NCI-H82 (cell line): Measurements from ENCODE around the gene HSPA6.
"Not testable (repeated sequence)": the region's sequence is repeated elsewhere in the genome, so short reads cannot be mapped to it uniquely, and the experiment has no call there.

Source experiments
- DNase-seq: peaks from one replicate; lab custom pipeline; 2025; lab: John Stamatoyannopoulos, UW

Gene HSPA6

GRCh38 chr1:161532644-161533567 is 8.6 kb downstream of the HSPA6 start:
- not testable (repeated sequence) for DNase-seq

GRCh38 chr1:161537068-161537669 is 12.8 kb downstream of the HSPA6 start:
- DNase-seq = not testable (repeated sequence)

DNA sequence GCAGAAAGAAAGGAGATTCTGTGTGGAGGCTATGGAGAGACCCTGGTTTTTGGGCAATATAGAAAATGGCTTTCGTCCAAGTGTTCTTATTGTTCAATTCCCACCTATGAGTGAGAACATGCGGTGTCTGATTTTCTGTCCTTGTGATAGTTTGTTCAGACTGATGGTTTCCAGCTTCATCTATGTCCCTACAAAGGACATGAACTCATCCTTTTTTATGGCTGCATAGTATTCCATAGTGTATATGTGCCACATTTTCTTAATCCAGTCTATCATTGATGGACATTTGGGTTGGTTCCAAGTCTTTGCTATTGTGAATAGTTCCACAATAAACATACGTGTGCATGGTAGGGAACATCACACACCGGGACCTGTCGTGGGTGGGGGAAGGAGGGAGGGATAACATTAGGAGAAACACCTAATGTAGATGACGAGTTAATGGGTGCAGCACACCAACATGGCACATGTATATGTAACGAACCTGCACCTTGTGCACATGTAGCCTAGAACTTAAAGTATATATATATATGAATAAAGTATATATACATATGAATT is 14.7 kb downstream of the HSPA6 start:
- not testable (repeated sequence) for DNase-seq

GRCh38 chr1:161539731-161540569 is 15.6 kb downstream of the HSPA6 start:
- peak; percentile 92 for DNase-seq

- DNase-seq = not testable (repeated sequence)
Observed at GRCh38 chr1:161540570-161540960, 16.2 kb downstream of the HSPA6 start.

DNA sequence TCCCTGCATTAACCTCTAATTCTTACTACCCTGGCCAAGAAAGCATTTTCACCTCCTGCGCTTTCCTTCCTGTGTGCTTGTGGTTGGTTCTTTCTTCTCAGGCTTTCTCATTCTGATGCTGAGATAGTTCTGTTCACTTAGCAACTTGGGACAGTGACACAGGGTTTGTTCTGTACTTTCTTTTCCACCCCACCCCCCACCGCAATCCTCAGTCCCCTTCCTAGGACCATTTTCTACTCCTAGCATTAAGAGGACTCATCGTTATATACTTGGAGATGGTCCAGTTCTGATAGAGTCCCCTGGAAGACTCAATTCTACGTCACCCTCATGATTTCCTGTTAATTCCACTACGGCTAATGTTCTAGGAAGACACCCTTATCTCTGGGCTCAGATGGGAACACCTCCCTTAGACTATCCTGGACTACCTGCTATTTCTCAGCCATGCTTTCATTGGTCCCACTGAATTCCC is 17.8 kb downstream of the HSPA6 start:
- DNase-seq = not testable (repeated sequence)

DNA sequence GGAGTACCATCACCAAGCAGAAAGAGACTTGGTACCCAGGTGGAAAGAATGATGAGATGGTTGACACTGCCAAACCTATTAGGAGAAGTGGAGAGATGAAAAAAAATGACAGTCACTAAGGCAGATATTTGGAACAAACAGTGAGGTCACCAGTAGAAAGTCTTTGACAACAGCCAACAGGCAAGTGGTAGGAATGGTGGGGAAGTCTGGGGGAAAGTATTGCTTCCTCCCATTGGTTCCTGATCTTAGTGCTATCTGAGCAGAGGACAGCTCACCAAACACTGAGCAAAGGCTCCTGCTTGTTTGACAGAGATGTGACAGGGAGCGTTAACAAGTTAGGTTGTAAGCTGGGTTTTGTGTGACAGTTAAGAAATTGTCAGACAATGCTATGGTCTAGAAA is 18.8 kb downstream of the HSPA6 start:
- not testable (repeated sequence) for DNase-seq

GRCh38 chr1:161545005-161545731 is 20.8 kb downstream of the HSPA6 start:
- not testable (repeated sequence) for DNase-seq

- DNase-seq = not testable (repeated sequence)
Observed at GRCh38 chr1:161547995-161548741, 23.8 kb downstream of the HSPA6 start.

GRCh38 chr1:161548749-161549406 is 24.5 kb downstream of the HSPA6 start:
- DNase-seq = not testable (repeated sequence)

- no peak for DNase-seq
Observed at GRCh38 chr1:161549652-161550051, 25.3 kb downstream of the HSPA6 start, which contains the start of gene FCGR3A. Gene FCGR3A, minus strand, starts transcription at chr1:161549818. Its CDS starts 82 bp downstream, at chr1:161549736.

DNA sequence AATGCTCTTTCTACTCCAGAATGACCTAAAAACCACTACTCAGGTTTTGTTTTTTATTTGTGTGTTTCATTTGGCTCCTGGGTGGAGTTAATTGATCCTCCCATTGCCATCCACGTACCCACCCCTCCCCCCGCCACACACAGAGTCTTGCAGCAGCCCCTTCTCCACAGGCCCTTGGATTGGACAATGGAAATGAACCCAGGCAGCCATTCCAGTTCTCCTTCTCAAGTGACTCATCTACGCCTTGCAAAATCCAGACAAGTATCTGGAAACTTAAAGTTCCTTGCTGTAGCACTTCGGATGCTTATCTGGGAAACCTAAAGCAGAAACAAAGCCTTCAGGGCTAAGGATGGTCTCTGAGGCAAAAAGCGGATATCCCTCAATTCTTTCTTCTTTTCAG is 26.6 kb downstream of the HSPA6 start:
- DNase-seq = not testable (repeated sequence)

GRCh38 chr1:161553631-161554030 is 29.3 kb downstream of the HSPA6 start:
- not testable (repeated sequence) for DNase-seq

DNA sequence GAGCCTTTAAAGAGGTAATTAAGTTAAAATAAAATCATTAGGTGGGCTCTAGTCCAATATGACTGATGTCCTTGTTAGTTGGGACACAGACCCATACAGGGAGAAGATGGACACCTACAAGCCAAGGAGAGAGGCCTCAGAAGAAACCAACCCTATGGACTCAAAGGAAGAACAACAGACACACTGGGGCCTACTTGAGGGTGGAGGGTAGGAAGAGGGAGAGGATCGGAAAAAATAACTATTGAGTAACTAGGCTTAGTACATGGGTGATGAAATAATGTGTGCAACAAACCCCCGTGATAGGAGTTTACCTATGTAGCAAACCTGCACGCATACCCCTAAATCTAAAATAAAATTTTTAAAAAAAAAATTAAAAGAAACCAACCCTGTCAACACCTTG is 30.0 kb downstream of the HSPA6 start:
- not testable (repeated sequence) for DNase-seq

GRCh38 chr1:161554815-161555417 is 30.6 kb downstream of the HSPA6 start:
- not testable (repeated sequence) for DNase-seq

DNA sequence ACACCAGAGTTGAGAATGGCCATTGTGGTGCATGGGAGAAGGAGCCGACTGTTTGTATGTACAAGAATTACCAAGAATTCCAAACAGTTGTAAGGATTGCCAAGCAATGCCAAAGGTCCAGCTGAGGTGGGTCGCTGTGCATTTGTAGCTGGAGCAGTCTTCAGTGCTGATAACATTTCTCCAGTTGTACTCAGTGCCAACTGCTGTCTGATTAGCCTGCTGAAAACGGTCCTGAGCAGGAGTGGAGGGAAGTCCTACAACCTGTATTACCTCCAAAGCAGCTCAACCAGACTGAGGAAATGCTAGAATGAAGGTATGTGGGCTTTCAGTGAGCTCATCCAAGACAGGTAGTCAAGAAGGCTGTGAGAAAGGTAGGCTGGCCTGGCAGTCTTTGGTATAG is 31.8 kb downstream of the HSPA6 start:
- DNase-seq = not testable (repeated sequence)

- DNase-seq = not testable (repeated sequence)
Observed at GRCh38 chr1:161556990-161557389, 32.6 kb downstream of the HSPA6 start.

- not testable (repeated sequence) for DNase-seq
Observed at GRCh38 chr1:161557506-161558450, 33.4 kb downstream of the HSPA6 start.
